Fibroblast of skin of left quadriceps (primary cell): Measurements from ENCODE around the gene KLK14.

Experiments
- DNase-seq, 2 experiments: peaks; one replicate each; pipeline ENCODE4 v3.0.0-alpha.2; 2013; ENCODE audit warnings: low read depth in 2 of 2

Gene KLK14

GRCh38 chr19:51086153-51086850 is 3.6 kb upstream of the KLK14 start:
- DNase-seq = no peak

GRCh38 chr19:51084505-51084904 is 1.8 kb upstream of the KLK14 start:
- DNase-seq = no peak

DNA sequence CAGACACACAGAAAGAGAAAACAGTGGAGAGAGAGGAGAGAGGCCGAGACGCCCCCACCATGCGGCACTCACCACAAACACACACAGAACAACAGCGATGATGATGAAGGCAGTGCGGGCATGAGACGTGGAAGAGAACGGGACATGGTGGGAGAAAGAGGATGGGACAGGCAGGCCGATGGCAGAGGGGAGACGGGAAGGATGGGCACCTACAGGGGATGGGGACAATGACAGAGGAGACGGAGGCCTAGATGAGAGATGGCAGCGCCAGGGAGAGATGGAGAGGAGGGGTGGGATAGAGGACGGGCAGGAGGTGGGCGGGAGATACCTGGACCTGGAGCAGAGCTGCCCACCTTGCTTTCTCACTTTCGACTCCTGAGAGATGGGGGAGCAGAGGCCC is 1.1 kb upstream of the KLK14 start:
- DNase-seq = no peak

DNA sequence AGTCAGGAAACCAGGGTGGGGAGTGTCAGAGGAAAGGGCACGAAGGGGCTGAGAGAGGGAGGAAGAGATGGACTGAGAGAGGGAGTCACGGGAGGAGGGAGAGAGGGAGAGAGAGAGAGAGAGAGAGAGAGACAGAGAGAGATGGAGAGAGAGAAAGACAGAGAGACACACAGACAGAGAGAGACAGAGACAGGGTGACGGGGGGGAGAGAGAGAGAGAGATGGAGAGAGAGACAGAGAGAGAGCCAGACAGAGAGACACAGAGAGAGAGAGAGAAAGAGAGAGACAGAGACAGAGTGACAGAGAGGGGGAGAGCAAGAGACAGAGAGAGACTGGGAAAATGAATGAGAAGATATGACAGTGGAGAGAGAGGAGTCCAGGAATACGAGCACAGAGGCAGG is 494 bp upstream of the KLK14 start:
- DNase-seq = no peak

DNA sequence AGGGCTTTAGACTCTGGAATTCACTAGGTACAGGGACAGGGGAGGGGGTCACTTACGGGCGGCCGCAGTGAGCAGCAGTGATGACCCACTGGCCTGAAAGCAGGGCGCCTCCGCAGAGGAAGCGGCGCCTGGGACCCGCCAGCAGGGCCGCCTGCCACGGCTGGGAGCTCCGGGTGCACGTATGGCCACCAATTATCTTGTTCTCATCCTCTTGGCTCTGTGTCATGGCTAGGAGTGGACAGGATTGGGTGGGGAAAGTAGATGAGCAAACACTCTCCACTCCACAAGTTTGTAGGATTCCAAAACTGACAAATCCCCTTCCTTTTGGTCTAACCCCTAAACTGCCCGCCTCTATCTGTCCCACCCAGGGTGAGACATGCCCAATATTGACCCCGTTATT is 1.2 kb downstream of the KLK14 start:
- DNase-seq = no peak

DNA sequence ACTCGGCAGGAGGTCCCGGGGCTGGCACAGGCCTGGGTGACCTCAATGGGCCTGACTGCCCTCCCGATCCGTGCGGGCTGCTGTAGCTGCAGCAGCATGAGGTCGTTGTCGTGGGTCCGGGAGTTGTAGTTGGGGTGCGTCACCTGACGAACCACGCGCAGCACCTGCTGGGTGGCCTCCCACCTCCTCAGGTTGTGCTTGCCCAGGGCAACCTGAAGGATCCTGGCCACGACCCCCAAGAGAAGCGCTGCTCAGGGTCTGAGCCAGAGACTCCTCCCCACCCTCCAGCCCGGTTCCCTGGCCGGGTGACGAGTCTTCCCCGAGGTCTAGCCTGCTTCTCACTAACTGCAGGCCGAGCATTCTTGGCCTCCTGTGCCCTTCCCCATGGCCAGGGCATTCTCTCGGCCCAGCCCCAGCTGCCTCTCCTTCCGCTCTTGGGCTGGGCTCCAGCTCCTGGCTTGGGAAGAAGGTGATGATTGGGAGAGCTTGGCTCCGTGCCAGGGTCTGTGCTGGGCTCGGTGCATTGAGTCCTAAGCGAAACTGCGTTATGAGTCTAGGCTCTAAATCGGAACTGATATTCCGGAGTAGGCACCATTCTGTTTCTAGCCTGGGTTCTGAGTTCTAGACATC is 3.1 kb downstream of the KLK14 start:
- DNase-seq = no peak

DNA sequence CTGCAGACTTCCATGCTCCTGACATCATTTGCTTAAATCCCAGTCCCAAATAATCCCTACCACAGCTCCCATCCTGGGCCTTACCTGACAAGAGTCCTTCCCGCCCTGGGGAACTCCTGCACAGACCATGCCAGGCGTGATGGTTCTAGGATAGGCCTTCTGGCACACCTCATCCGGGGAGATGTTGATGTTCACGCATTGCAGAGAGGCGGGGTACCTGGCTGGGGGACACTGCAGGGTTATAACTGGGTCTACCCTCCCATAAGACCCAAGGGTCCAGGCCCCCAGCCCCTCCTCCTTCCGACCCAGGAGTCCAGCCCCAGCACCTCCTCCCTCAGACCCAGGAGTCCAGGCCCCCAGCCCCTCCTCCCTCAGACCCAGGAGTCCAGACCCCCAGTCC is 4.0 kb downstream of the KLK14 start:
- DNase-seq = no peak

GRCh38 chr19:51078104-51078503 is 4.6 kb downstream of the KLK14 start:
- no peak for DNase-seq

DNA sequence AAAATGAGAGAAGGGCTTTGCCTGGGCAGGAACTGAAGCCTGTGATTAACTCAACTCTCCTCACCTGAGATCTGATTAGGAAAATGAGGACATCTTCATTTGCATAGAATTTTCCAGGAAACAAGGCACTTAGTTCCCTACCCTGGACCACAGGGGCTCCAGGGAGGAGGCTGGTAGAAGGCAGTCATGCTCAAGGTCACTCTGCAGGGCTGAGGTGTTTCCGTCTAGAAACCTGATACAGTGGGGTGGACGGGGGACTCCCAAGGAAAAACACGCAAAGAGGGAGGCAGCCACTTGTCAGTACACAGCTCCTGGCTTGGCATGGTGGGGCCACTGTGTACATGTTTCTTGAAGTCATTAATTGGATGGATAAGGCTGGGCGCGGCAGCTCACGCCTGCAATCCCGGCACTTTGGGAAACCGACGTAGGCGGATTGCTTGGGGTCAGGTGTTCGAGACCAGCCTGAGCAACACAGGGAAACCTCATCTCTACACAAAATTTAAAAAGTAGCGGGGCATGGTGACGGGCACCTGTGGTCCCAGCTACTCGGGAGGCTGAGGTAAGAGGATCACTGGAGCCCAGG is 6.0 kb downstream of the KLK14 start:
- no peak for DNase-seq

- DNase-seq = no peak
Observed at GRCh38 chr19:51075998-51076397, 6.7 kb downstream of the KLK14 start.

DNA sequence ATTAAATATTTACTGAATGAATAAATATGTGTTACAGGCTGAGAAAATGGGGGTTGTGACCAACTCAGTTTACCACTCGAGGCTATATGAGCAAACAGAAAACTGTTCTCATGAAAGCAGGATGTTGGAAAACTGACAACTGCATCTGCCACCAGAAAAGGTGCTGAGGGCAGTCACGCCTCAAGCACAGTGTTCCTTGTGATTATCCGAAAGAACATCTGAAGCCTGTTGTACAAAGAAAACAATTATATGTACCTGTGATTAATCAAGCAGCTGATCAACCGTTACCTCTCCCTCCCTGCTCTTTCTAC is 11.6 kb downstream of the KLK14 start:
- DNase-seq = no peak

DNA sequence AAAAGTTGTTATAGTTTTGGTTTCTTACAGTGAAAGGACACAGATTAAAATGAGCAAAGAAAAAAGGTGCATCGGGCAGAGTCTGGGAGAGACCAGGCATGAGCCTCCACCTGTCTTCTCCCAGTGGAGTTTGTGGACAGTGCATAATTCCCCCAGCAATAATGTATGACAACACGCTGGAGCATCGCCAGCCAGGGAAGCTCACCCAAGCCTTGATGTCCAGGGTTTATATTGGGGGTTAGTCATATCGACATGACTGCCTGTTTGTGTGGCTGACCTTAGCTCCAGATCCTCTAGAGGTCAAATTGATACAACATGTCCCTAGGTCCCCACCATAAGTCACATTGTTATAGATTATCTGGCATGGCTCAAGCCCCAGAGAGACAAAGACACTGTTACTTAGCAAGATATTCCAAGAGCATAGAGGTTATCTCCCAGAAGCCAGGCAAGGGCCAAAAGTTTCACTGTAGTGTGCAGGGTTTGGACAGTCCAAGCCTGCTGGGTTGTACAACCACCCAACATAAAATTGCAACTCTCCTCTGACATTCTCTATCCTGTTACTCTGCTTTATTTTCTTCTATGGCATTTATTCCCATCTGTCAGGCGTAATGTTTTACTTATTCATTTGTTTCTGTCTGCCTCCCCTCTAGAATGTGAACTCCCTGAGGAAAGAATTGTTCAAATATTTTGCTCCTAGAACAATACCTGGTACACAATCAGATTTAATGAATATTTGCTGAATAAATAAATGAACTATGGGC is 12.2 kb downstream of the KLK14 start:
- no peak for DNase-seq

DNA sequence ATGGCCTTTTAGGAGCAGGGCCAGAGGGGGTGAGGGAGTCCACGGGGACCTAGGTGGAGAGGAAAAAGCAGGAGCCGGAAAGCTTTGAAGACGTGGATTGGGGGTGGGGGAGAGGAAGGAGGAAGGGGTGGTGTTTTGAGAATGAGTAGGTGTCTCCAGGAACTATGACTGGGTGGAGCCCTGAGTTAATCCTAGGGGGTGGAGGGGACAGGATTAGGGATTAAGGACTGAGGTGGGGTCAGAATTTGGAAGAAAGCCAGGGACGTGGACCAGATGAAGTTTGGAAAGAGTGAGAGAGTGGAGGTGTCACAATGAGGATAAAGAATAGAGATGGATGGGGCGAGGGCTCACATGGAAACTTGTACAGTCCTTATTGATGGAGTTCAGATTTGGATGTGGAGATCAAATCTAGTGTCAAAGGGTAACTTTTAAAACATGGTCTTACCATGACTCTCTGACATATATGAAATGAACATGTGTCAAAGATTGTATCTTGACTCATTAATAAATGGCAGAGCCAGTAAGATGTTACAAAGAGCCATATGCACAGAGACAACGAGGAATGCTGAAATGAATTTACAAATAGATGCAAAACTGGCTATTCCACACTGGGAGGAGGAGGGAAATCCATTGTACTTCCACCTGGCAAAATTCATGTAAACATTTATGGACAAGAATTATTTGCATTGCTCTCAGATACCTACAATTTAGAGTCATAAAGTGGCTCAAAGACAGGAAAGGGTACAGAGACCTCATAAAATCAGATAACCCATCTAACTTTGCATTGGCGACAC is 16.1 kb downstream of the KLK14 start:
- DNase-seq = no peak

DNA sequence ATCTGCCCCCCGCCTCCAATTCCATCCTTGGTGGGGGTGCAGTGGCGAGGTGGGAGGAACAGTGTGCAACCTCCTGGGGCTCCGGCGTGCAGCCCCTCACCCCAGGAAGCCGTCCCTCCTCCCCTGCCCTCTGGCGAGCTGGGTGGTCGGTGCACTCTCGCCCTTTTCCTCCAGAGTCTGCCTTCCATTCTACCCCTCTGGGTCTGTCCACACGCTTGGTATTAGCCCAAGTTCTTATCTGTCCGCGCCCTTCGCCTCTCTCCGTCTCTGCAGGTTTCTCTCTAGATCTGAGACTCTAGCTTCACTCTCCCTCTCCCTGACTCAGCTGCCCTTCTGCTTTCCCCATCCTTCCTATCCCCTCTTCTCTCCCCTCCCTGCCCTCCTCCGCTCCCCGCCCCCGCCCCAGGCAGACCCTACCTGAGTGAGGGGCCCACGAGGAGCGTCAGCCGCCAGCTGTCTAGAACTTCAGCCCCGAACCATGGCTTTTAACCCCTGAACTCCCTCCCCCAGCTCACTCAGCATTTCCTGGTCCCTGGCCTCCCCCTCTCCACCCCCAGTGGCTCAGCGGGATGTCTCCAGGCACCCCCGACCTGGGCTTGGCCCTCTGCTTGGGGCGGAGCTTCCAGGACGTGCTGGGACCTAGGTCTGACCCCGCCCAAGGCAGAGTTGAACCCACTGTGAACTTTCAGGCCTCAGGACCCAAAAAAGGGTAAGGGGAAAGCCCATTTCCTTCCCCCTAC is 17.3 kb downstream of the KLK14 start:
- DNase-seq = no peak

GRCh38 chr19:51064534-51065220 is 18.0 kb downstream of the KLK14 start, which contains the start of gene KLK13:
KLK13 (minus strand) TSS chr19:51065092; CDS start chr19:51065067, 25 bp downstream.
- no peak for DNase-seq

DNA sequence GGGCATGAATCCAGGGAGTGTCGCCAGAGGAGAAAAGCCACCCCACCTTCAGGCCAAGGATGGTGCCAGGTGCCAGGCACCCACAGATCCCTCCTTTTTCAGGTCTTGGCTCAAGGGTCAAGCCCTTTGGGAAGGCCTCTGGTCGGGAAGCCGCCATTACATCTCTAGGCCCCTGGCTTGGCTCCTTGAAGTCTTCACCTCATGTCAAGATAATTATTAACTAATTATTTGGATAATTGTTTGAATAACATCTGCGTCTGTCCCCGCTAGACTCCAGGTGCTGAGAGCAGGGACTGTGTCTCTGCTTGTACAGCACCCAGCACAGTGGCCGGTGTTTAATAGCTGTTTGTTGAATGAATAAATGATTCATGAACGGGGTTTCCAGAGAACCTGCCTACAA is 19.0 kb downstream of the KLK14 start:
- DNase-seq = no peak

GRCh38 chr19:51060973-51061372 is 21.7 kb downstream of the KLK14 start:
- no peak for DNase-seq

GRCh38 chr19:51060336-51060735 is 22.4 kb downstream of the KLK14 start:
- no peak for DNase-seq

DNA sequence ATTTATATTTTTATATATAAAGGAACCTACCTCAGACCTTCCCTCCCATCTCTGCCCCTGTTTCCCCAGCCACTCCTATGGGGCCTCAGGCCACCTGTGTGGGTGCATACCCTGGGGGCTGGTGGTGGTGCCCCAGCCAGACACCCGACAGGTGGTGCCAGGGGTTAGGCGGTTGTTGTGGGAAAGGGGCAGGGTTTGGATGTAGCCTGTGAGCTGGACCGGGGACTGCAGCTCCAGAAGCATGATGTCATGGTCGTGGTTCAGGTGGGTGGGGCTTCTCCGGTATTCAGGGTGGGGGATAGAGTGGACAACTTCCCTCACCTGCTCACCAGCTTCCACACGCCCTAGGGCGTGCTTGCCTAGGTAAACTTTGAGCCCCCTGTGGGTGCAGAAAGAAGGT is 23.0 kb downstream of the KLK14 start:
- no peak for DNase-seq

GRCh38 chr19:51055866-51056265 is 26.8 kb downstream of the KLK14 start:
- no peak for DNase-seq

DNA sequence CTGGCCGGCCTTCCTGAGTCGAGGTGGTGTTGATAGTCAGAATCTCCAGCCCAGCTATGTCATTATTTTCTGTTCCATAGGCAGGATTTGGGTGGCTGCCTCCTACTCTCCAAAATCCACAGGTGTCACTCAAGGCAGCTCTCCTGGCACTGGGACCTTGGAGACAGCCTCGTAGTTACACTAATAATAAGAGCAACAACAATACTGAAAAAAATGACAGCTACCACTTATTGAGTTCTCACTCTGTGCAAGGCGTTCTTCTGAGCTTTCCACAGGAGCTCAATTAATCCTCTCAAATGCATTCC is 35.7 kb downstream of the KLK14 start:
- no peak for DNase-seq
